Measurements from ENCODE around the gene AZI2. TPM values are rescaled to one million over a fixed set of nuclear protein-coding genes. Genes with fewer than 3 reads are reported as not detected.

Gene AZI2
- total and polyA plus RNA-seq, 10 of the 15 experiments (the other 5 are each of a cell fraction or from before 2014, with no cell fraction given), result 19.9 to 91.7 (median 35.5) TPM

DNA sequence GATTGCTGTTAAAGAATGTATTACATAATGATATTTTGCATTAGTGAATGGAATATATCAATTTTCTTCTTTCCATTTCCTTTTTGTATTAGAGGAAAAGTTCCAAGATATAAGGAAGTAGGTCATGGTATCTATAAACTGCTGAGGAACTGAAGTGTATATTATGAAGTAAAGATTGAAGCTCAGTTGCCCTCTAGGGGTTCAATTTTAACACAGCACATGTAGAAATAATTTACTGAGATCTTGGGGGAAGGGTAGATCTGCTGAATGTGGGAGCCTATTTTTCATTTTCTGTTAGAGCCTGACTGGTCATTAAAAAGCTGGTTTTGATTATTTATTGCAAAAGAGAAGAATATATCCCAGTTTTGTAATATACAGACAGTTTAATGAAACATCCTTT lies 62.0 kb downstream of the AZI2 start (continued):
- TF ChIP-seq, protein P1, sequence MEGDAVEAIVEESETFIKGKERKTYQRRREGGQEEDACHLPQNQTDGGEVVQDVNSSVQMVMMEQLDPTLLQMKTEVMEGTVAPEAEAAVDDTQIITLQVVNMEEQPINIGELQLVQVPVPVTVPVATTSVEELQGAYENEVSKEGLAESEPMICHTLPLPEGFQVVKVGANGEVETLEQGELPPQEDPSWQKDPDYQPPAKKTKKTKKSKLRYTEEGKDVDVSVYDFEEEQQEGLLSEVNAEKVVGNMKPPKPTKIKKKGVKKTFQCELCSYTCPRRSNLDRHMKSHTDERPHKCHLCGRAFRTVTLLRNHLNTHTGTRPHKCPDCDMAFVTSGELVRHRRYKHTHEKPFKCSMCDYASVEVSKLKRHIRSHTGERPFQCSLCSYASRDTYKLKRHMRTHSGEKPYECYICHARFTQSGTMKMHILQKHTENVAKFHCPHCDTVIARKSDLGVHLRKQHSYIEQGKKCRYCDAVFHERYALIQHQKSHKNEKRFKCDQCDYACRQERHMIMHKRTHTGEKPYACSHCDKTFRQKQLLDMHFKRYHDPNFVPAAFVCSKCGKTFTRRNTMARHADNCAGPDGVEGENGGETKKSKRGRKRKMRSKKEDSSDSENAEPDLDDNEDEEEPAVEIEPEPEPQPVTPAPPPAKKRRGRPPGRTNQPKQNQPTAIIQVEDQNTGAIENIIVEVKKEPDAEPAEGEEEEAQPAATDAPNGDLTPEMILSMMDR (IDR thresholded peaks at IDR 0.05 in 2 of 3, conservative IDR thresholded peaks at IDR 0.05 in 1 of 3; ENCODE audit: control insufficient read depth in 2 of 3, extremely low read depth in 1 of 3, insufficient read depth in 1 of 3, low read depth in 3 of 3, low read length in 3 of 3), result peak; percentile 48 to 63 (median 50); a peak in 5 of 6 replicates
- TF ChIP-seq, protein P2, sequence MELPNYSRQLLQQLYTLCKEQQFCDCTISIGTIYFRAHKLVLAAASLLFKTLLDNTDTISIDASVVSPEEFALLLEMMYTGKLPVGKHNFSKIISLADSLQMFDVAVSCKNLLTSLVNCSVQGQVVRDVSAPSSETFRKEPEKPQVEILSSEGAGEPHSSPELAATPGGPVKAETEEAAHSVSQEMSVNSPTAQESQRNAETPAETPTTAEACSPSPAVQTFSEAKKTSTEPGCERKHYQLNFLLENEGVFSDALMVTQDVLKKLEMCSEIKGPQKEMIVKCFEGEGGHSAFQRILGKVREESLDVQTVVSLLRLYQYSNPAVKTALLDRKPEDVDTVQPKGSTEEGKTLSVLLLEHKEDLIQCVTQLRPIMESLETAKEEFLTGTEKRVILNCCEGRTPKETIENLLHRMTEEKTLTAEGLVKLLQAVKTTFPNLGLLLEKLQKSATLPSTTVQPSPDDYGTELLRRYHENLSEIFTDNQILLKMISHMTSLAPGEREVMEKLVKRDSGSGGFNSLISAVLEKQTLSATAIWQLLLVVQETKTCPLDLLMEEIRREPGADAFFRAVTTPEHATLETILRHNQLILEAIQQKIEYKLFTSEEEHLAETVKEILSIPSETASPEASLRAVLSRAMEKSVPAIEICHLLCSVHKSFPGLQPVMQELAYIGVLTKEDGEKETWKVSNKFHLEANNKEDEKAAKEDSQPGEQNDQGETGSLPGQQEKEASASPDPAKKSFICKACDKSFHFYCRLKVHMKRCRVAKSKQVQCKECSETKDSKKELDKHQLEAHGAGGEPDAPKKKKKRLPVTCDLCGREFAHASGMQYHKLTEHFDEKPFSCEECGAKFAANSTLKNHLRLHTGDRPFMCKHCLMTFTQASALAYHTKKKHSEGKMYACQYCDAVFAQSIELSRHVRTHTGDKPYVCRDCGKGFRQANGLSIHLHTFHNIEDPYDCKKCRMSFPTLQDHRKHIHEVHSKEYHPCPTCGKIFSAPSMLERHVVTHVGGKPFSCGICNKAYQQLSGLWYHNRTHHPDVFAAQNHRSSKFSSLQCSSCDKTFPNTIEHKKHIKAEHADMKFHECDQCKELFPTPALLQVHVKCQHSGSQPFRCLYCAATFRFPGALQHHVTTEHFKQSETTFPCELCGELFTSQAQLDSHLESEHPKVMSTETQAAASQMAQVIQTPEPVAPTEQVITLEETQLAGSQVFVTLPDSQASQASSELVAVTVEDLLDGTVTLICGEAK (IDR thresholded peaks at IDR 0.05; ENCODE audit: borderline replicate concordance), result no peak
- TF ChIP-seq, protein P3, sequence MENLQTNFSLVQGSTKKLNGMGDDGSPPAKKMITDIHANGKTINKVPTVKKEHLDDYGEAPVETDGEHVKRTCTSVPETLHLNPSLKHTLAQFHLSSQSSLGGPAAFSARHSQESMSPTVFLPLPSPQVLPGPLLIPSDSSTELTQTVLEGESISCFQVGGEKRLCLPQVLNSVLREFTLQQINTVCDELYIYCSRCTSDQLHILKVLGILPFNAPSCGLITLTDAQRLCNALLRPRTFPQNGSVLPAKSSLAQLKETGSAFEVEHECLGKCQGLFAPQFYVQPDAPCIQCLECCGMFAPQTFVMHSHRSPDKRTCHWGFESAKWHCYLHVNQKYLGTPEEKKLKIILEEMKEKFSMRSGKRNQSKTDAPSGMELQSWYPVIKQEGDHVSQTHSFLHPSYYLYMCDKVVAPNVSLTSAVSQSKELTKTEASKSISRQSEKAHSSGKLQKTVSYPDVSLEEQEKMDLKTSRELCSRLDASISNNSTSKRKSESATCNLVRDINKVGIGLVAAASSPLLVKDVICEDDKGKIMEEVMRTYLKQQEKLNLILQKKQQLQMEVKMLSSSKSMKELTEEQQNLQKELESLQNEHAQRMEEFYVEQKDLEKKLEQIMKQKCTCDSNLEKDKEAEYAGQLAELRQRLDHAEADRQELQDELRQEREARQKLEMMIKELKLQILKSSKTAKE (IDR thresholded peaks at IDR 0.05; ENCODE audit: low read depth, poor library complexity, severe bottlenecking), result peak; percentile 36
- TF ChIP-seq SMC3 (IDR thresholded peaks at IDR 0.05; ENCODE audit: borderline replicate concordance, low read length) (peak; percentile 49; the same call in 1 of the 2 replicates), KLF5 (IDR thresholded peaks at IDR 0.05; ENCODE audit: partially characterized antibody) (no peak)
- TF ChIP-seq, protein P4, sequence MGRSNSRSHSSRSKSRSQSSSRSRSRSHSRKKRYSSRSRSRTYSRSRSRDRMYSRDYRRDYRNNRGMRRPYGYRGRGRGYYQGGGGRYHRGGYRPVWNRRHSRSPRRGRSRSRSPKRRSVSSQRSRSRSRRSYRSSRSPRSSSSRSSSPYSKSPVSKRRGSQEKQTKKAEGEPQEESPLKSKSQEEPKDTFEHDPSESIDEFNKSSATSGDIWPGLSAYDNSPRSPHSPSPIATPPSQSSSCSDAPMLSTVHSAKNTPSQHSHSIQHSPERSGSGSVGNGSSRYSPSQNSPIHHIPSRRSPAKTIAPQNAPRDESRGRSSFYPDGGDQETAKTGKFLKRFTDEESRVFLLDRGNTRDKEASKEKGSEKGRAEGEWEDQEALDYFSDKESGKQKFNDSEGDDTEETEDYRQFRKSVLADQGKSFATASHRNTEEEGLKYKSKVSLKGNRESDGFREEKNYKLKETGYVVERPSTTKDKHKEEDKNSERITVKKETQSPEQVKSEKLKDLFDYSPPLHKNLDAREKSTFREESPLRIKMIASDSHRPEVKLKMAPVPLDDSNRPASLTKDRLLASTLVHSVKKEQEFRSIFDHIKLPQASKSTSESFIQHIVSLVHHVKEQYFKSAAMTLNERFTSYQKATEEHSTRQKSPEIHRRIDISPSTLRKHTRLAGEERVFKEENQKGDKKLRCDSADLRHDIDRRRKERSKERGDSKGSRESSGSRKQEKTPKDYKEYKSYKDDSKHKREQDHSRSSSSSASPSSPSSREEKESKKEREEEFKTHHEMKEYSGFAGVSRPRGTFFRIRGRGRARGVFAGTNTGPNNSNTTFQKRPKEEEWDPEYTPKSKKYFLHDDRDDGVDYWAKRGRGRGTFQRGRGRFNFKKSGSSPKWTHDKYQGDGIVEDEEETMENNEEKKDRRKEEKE (IDR thresholded peaks at IDR 0.05), result no peak
- TF ChIP-seq, protein P5, sequence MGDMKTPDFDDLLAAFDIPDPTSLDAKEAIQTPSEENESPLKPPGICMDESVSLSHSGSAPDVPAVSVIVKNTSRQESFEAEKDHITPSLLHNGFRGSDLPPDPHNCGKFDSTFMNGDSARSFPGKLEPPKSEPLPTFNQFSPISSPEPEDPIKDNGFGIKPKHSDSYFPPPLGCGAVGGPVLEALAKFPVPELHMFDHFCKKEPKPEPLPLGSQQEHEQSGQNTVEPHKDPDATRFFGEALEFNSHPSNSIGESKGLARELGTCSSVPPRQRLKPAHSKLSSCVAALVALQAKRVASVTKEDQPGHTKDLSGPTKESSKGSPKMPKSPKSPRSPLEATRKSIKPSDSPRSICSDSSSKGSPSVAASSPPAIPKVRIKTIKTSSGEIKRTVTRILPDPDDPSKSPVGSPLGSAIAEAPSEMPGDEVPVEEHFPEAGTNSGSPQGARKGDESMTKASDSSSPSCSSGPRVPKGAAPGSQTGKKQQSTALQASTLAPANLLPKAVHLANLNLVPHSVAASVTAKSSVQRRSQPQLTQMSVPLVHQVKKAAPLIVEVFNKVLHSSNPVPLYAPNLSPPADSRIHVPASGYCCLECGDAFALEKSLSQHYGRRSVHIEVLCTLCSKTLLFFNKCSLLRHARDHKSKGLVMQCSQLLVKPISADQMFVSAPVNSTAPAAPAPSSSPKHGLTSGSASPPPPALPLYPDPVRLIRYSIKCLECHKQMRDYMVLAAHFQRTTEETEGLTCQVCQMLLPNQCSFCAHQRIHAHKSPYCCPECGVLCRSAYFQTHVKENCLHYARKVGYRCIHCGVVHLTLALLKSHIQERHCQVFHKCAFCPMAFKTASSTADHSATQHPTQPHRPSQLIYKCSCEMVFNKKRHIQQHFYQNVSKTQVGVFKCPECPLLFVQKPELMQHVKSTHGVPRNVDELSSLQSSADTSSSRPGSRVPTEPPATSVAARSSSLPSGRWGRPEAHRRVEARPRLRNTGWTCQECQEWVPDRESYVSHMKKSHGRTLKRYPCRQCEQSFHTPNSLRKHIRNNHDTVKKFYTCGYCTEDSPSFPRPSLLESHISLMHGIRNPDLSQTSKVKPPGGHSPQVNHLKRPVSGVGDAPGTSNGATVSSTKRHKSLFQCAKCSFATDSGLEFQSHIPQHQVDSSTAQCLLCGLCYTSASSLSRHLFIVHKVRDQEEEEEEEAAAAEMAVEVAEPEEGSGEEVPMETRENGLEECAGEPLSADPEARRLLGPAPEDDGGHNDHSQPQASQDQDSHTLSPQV (IDR thresholded peaks at IDR 0.05), result 0 out of 2 replicates have a peak, but pooled peaks have one; percentile 52

Data from GM12878 (cell line).